Middle frontal gyrus (tissue), 1 donor: ENCODE measurements around the gene ZDHHC8.

Experiments
- DNase-seq: peaks from one replicate; pipeline ENCODE4 v3.0.0-alpha.2; 2015; ENCODE audit warnings: low spot score; ENCODE audit errors: extremely low spot score

The ZDHHC8 gene

GRCh38 chr22:20142711-20143621, 11.4 kb downstream of the ZDHHC8 start:
- no peak for DNase-seq

- no peak for DNase-seq
Measured at GRCh38 chr22:20143883-20144665, 12.5 kb downstream of the ZDHHC8 start.

DNA sequence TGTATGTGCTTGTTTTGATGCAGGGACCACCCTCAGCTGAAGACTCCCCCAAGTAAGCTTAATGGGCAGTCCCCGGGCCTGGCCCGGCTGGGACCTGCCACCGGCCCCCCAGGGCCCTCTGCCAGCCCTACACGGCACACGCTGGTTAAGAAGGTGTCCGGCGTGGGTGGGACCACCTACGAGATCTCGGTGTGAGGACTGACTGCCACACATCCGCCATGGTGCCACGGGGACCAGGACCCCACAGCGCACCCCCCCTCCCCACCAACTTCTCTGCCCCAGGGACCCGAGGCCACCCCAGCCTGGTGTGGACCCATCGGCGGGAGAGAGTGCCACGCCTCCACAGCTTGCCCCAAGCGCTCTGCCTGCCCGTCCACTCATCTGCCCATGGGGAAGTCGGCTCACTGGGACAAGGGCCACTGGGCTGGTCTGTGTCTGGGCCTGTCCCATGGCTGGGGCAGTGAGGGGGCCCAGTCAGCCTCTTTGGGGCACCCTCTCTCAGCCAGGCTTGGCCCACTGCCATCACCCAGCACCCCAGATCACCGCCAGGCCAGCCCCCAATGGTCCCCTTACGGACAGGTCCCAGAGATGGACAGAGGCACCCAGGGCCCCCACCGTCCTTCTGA, 13.7 kb downstream of the ZDHHC8 start:
- DNase-seq: no peak

- no peak for DNase-seq
Measured at GRCh38 chr22:20145832-20146223, 14.2 kb downstream of the ZDHHC8 start.

GRCh38 chr22:20146777-20147176, 15.2 kb downstream of the ZDHHC8 start:
- no peak for DNase-seq

- no peak for DNase-seq
Measured at GRCh38 chr22:20147237-20147988, 15.8 kb downstream of the ZDHHC8 start.

- no peak for DNase-seq
Measured at GRCh38 chr22:20148414-20148813, 16.8 kb downstream of the ZDHHC8 start.

GRCh38 chr22:20149257-20150250, 17.9 kb downstream of the ZDHHC8 start:
- DNase-seq: no peak

GRCh38 chr22:20150381-20151275, 19.0 kb downstream of the ZDHHC8 start, which contains the start of gene CCDC188:
TSS of gene CCDC188 (minus strand) at chr22:20151055. CDS start at chr22:20150986, 69 bp downstream.
- no peak for DNase-seq

DNA sequence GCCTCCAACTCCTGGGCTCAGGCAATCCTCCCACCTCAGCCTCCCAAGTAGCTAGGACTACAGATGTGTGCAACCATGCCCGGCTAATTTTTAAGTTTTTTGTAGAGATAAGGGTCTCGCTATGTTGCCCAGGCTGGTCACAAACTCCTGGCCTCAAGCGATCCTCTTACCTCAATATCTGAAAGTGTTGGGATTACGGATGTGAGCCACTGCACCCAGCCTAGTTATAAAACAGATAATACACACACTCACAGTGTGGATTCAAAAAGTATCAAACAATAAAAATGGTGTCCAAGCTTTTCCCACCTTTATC, 19.6 kb downstream of the ZDHHC8 start:
- DNase-seq: no peak

- no peak for DNase-seq
Measured at GRCh38 chr22:20152464-20152890, 20.9 kb downstream of the ZDHHC8 start.

DNA sequence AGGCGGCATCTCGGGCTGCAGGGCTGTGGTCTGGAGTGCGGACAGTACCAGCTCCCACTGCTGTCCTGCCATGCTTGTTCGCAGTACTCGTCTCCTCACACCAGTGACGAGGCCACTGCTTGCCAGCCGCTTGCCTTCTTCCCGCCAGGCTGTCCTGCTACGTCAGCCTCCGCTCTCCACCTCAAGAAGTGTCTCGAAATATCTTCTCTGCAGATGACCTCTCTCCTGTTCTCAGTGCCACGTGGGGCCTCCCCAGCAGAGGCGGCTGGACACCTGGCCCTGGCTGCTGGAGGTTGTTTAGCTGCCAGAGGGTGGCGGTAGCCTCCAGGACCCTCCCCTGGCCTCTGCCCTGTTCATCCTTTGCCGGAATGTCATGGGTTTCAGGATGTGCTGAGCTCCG, 22.3 kb downstream of the ZDHHC8 start:
- DNase-seq: no peak

DNA sequence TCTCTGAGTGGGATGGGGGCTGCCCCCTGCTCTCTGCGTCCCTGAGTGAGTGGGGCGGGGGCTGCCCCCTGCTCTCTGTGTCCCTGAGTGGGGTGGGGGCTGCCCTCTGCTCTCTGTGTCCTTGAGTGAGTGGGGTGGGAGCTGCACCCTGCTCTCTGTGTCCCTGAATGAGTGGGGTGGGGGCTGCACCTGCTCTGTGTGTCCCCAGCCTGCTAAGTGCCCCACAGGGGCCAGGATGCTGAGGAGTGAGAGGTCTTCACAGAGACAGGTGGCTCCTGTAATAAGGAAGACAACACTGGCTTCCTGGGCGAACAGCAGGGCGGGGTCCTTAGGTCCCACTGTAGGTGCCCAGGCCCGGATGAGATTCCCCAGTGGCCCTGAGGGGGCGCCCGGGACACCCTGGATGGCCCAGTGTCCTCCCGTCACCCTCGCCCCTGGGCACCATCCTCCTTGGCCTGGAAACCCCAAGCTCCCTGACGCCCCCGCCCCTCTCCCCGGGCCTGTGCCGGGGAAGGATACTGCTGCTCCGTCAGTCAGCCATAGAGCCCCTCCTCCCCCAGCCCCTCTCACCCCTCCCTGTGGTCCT, 23.1 kb downstream of the ZDHHC8 start:
- no peak for DNase-seq

DNA sequence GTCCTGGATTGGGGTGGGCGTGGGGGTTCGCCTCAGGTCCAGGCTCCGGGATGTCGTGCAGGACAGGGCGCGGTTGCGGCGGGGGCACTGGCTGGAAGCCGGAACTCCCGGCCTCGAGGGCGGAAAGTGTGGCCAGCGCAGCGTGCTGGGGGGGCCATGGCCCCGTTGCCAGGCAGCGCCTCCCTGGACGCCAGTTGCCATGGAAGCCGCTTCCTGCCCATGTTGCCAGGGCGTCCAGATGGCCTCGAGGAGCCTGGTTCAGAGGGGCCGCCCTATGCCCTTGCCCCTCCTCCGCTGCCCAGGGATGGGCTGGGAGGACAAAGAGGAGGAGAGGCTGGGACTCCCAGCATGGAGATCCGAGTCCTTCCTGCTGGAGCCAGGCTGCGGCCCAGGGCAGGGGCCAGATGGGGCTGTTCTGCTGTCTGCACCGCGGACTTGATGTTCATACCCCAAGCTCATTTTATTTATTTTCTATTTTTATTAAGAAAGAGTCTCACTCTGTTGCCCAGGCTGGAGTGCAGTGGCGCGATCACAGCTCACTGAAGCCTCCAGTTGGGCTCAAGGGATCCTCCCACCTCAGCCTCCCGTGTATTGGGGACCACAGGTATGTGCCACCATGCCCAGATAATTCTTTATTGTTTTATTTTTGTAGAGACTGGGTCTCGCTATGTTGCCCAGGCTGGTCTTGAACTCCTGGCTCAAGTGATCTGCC, 23.9 kb downstream of the ZDHHC8 start:
- no peak for DNase-seq

GRCh38 chr22:20156042-20156389, 24.4 kb downstream of the ZDHHC8 start:
- no peak for DNase-seq

DNA sequence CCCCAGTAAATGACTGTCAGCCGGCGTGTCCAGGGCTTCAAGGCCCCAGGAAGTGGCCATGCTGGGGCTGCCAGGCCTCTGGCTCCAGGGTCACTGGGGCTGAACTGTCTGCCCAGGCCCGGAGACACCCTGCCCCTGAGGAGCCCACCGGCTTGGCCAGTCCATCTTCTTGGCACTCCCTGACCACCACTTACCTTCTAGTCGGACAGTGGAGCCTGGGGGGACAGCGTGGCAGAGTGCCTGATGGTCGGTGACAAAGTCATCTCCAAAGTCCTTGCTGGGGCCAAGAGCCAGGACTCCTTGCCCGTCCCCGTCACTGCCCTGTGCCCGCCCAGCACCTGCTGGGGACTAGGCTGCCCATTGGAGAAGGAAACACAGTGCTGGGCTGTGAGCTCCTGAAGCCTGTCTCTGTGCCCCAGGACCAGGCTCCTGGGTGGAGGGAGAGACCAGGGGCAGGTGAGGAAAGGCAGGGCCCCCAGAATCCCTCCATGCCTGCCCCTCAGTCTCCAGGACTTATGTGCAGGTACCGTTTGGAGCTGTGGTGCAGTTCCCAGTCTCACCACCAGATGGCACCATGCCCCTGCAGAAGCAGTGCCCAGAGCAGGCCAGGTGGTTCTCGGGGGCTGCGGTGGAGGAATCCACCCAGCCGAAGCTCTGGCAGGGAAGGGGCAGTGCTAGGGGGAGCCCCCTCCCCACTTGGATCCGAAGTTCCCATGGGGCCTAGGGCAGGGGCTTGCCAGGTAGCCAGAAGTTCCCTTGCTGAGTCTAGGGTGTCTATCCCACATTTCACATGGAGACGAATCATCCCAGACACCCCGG, 25.2 kb downstream of the ZDHHC8 start:
- peak; percentile 59 for DNase-seq
